Lower lobe of right lung (tissue), 2 donors: ENCODE measurements around the gene MEGF10. TPM values are rescaled to one million over a fixed set of nuclear protein-coding genes. Genes with fewer than 3 reads are reported as not detected.
A peak's percentile ranks its signal among the peaks of the same experiment; 100 is the strongest.
"Not testable (repeated sequence)": the region's sequence is repeated elsewhere in the genome, so short reads cannot be mapped to it uniquely, and the experiment has no call there.

ENCODE experiments used
- ATAC-seq, 2 donors: fragments of 200-7000 bp; cut with Tn5 transposase; one replicate each; pipeline ENCODE4 v1.9.1; 2020 to 2022; ENCODE audit warnings: mild to moderate bottlenecking in 2 of 2, moderate library complexity in 2 of 2
- DNase-seq: peaks from one replicate; pipeline ENCODE4 v3.0.0-alpha.2; 2020
- H3K27ac ChIP-seq: fragments of 200-600 bp; one replicate; pipeline ENCODE4 v1.8.0; 2022
- H3K27me3 ChIP-seq: fragments of 200-600 bp; one replicate; pipeline ENCODE4 v1.8.0; 2022; ENCODE audit warnings: low read depth
- H3K36me3 ChIP-seq: fragments of 200-600 bp; one replicate; pipeline ENCODE4 v1.8.0; 2022; ENCODE audit warnings: mild to moderate bottlenecking
- H3K4me1 ChIP-seq: fragments of 200-600 bp; one replicate; pipeline ENCODE4 v1.8.0; 2022
- H3K4me3 ChIP-seq: fragments of 200-600 bp; one replicate; pipeline ENCODE4 v1.8.0; 2022; ENCODE audit warnings: mild to moderate bottlenecking
- H3K9me3 ChIP-seq: fragments of 200-600 bp; one replicate; pipeline ENCODE4 v1.8.0; 2022
- CTCF ChIP-seq: fragments of 200-600 bp; IDR thresholded peaks from one replicate; pipeline ENCODE4 v1.8.0; 2022; ENCODE audit warnings: antibody characterized with exemption, mild to moderate bottlenecking
- intact Hi-C: fragments of 100-400 bp; cut with DNase I; formaldehyde crosslinking; loops from one replicate; pipeline ENCODE4 v1.11.0; 2022
- long read RNA-seq: library from polyadenylated mRNA; unstranded; transcript quantifications from one replicate; pipeline ENCODE4 v2.0.0, GENCODE V29; 2021
- total RNA-seq: library from RNA; stranded (reverse); fragmentation: NEBNext Ultra II Directional; extraction: Animal tissue kit (Norgen Biotek cat#: 25700); gene quantifications from one replicate; pipeline ENCODE4 v1.2.1, GENCODE V29; 2021
- donor health status: DM: no; HTN: yes; CAD: no; lungs with severe emphysema.

MEGF10 gene
- total RNA-seq: 0.30 TPM
- long read RNA-seq: 0 reads

- Histone ChIP-seq H3K9me3 (no peaks in the 10 kb centered on the region), H3K4me1 (no peaks in the 10 kb centered on the region), H3K36me3 (no peaks in the 10 kb centered on the region), H3K27ac (no peak within 1 kb of the TSS), H3K4me3 (peak within 1 kb of the TSS; percentile 20), H3K27me3 (peaks cover 38% of the 10 kb centered on the region)
- ATAC-seq (peak; percentile 41 to 44), DNase-seq (no peak)
- intact Hi-C loops: no loop called here
- peak; percentile 52 for TF ChIP-seq CTCF
These were observed at the start of gene MEGF10 for GRCh38 chr5:127290019-127290945. TSS of gene MEGF10 (plus strand) at chr5:127290796. CDS start at chr5:127331309, 40,513 bp downstream.

- Histone ChIP-seq H3K4me1 (no peaks in the 10 kb centered on the region), H3K4me3 (no peak overlapping the region), H3K27ac (no peak overlapping the region), H3K9me3 (no peaks in the 10 kb centered on the region), H3K27me3 (no peaks in the 10 kb centered on the region), H3K36me3 (no peaks in the 10 kb centered on the region)
- ATAC-seq (no peak), DNase-seq (no peak)
- TF ChIP-seq CTCF: no peak
- intact Hi-C loops: no loop called here
These were observed 47.6 kb upstream of the MEGF10 start for GRCh38 chr5:127243011-127243410.

- ATAC-seq: no peak
- no peak for TF ChIP-seq CTCF
- intact Hi-C loops: no loop called here
- DNase-seq: no peak
- H3K9me3 ChIP-seq: peaks cover 8% of the 10 kb centered on the region
- no peaks in the 10 kb centered on the region for H3K4me1 ChIP-seq
- H3K36me3 ChIP-seq: no peaks in the 10 kb centered on the region
- no peaks in the 10 kb centered on the region for H3K27me3 ChIP-seq
- H3K27ac ChIP-seq: no peak overlapping the region
- no peak overlapping the region for H3K4me3 ChIP-seq
These were observed 35.8 kb upstream of the MEGF10 start for GRCh38 chr5:127254729-127255284.

- Histone ChIP-seq H3K4me1 (no peaks in the 10 kb centered on the region), H3K27ac (no peak overlapping the region), H3K27me3 (no peaks in the 10 kb centered on the region), H3K4me3 (no peak overlapping the region), H3K9me3 (peaks cover 8% of the 10 kb centered on the region), H3K36me3 (no peaks in the 10 kb centered on the region)
- intact Hi-C loops: no loop called here
- ATAC-seq (no peak), DNase-seq (no peak)
- no peak for TF ChIP-seq CTCF
These were observed 33.6 kb upstream of the MEGF10 start for GRCh38 chr5:127256886-127257597.

GRCh38 chr5:127260686-127261085 is 29.9 kb upstream of the MEGF10 start:
- intact Hi-C loops: no loop called here
- H3K4me3 ChIP-seq: no peak overlapping the region
- no peak for TF ChIP-seq CTCF

GRCh38 chr5:127265473-127265872 is 25.1 kb upstream of the MEGF10 start:
- H3K4me1 ChIP-seq: not testable (repeated sequence)

More at GRCh38 chr5:127260686-127261085, 29.9 kb upstream of the MEGF10 start:
- Histone ChIP-seq H3K27me3 (no peaks in the 10 kb centered on the region), H3K36me3 (no peaks in the 10 kb centered on the region), H3K9me3 (no peaks in the 10 kb centered on the region), H3K4me1 (no peaks in the 10 kb centered on the region), H3K27ac (no peak overlapping the region)
- DNase-seq (no peak), ATAC-seq (no peak)

GRCh38 chr5:127268342-127268741 is 22.3 kb upstream of the MEGF10 start:
- H3K4me1 ChIP-seq, ATAC-seq, H3K27me3 ChIP-seq, H3K9me3 ChIP-seq, intact Hi-C loops, DNase-seq, H3K27ac ChIP-seq, H3K36me3 ChIP-seq, H3K4me3 ChIP-seq: not testable (repeated sequence)

More at GRCh38 chr5:127265473-127265872, 25.1 kb upstream of the MEGF10 start:
- intact Hi-C loops, H3K27ac ChIP-seq, H3K36me3 ChIP-seq, DNase-seq, ATAC-seq, H3K4me3 ChIP-seq, H3K27me3 ChIP-seq, H3K9me3 ChIP-seq: not testable (repeated sequence)

GRCh38 chr5:127270713-127271112 is 19.9 kb upstream of the MEGF10 start:
- H3K4me3 ChIP-seq, intact Hi-C loops, ATAC-seq, H3K9me3 ChIP-seq, H3K4me1 ChIP-seq, H3K27me3 ChIP-seq, H3K36me3 ChIP-seq, H3K27ac ChIP-seq, DNase-seq: not testable (repeated sequence)
